ENCODE results near the gene CBX1. TPM values are rescaled to one million over a fixed set of nuclear protein-coding genes. Genes with fewer than 3 reads are reported as not detected.

Gene CBX1
- total RNA-seq, 1 donor from 2014 or later = 69.3 TPM

- DNase-seq (ENCODE audit: low read depth) (no peak), FAIRE-seq (no peak)
- Histone ChIP-seq H3K36me3 (ENCODE audit: insufficient read depth, low read length) (peaks cover 37% of the 10 kb centered on the region), H3K27me3 (ENCODE audit: insufficient read depth, low read length) (no peaks in the 10 kb centered on the region), H3K4me3 (ENCODE audit: insufficient read depth, low read depth, low read length) (no peak overlapping the region), H3K4me2 (ENCODE audit: low read length) (no peak overlapping the region), H2AFZ (ENCODE audit: low read depth, low read length) (no peak overlapping the region), H3K27ac (ENCODE audit: low read depth, low read length) (no peak overlapping the region), H3K4me1 (ENCODE audit: insufficient read depth, low read length) (no peaks in the 10 kb centered on the region), H3K79me2 (ENCODE audit: insufficient read depth, low read length) (no peaks in the 10 kb centered on the region), H4K20me1 (ENCODE audit: insufficient read depth, low read length) (peaks cover 5% of the 10 kb centered on the region), H3K9me3 (ENCODE audit: insufficient read depth, low read depth, low read length) (no peaks in the 10 kb centered on the region), H3K9ac (ENCODE audit: low read length) (no peak overlapping the region)
- TF ChIP-seq CTCF (IDR thresholded peaks at IDR 0.05; ENCODE audit: insufficient read depth, low read depth, low read length) = no peak
- no peak for TF ChIP-seq EZH2 (IDR thresholded peaks at IDR 0.05; ENCODE audit: insufficient read depth, low read length)
- Mint-ChIP-seq H3K9me3 (ENCODE audit: unreplicated experiment) (no peaks in the 10 kb centered on the region), H3K27ac (ENCODE audit: unreplicated experiment) (no peak overlapping the region), H3K27me3 (ENCODE audit: low read depth, unreplicated experiment) (no peaks in the 10 kb centered on the region), H3K4me1 (ENCODE audit: low read depth, unreplicated experiment) (peaks cover 2% of the 10 kb centered on the region), H3K4me3 (ENCODE audit: unreplicated experiment) (no peak overlapping the region), H3K36me3 (ENCODE audit: low read depth, unreplicated experiment) (peaks cover 9% of the 10 kb centered on the region)
Observed at GRCh38 chr17:48121923-48122664, 20.8 kb upstream of the CBX1 start.

DNA sequence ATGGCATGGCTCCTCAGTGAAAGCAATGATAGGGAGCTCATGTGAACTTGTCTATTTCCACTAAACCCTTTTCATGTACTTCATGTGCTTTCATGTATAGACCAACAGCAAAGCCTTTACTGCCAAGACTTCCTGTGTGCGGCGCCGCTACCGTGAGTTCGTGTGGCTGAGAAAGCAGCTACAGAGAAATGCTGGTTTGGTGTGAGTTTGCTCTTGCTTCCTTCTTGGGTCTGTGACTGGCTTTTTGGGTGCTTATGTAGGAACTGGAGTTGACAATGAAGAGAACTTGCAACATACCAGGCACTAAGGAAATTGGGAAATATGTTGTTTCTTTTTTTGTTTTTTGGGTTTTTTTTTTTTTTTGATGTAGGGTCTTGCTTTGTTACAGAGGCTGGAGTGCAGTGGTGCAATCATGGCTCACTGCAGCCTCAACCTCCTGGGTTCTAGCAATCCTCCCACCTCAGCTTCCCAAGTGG lies 12.0 kb upstream of the CBX1 start:
- Histone ChIP-seq H4K20me1 (ENCODE audit: insufficient read depth, low read length) (peaks cover 33% of the 10 kb centered on the region), H3K4me3 (ENCODE audit: insufficient read depth, low read depth, low read length) (no peak overlapping the region), H3K36me3 (ENCODE audit: insufficient read depth, low read length) (peaks cover 6% of the 10 kb centered on the region), H3K9ac (ENCODE audit: low read length) (no peak overlapping the region), H3K9me3 (ENCODE audit: insufficient read depth, low read depth, low read length) (no peaks in the 10 kb centered on the region), H3K27ac (ENCODE audit: low read depth, low read length) (no peak overlapping the region), H2AFZ (ENCODE audit: low read depth, low read length) (no peak overlapping the region), H3K4me2 (ENCODE audit: low read length) (no peak overlapping the region), H3K27me3 (ENCODE audit: insufficient read depth, low read length) (no peaks in the 10 kb centered on the region), H3K79me2 (ENCODE audit: insufficient read depth, low read length) (peaks cover 45% of the 10 kb centered on the region), H3K4me1 (ENCODE audit: insufficient read depth, low read length) (peaks cover 6% of the 10 kb centered on the region)
- Mint-ChIP-seq H3K36me3 (ENCODE audit: low read depth, unreplicated experiment) (peaks cover 5% of the 10 kb centered on the region), H3K4me3 (ENCODE audit: unreplicated experiment) (no peak overlapping the region), H3K4me1 (ENCODE audit: low read depth, unreplicated experiment) (peaks cover 9% of the 10 kb centered on the region), H3K9me3 (ENCODE audit: unreplicated experiment) (no peaks in the 10 kb centered on the region), H3K27me3 (ENCODE audit: low read depth, unreplicated experiment) (no peaks in the 10 kb centered on the region), H3K27ac (ENCODE audit: unreplicated experiment) (no peak overlapping the region)
- no peak for FAIRE-seq
- DNase-seq (ENCODE audit: low read depth) = no peak
- TF ChIP-seq EZH2 (IDR thresholded peaks at IDR 0.05; ENCODE audit: insufficient read depth, low read length) = no peak
- no peak for TF ChIP-seq CTCF (IDR thresholded peaks at IDR 0.05; ENCODE audit: insufficient read depth, low read depth, low read length)

DNA sequence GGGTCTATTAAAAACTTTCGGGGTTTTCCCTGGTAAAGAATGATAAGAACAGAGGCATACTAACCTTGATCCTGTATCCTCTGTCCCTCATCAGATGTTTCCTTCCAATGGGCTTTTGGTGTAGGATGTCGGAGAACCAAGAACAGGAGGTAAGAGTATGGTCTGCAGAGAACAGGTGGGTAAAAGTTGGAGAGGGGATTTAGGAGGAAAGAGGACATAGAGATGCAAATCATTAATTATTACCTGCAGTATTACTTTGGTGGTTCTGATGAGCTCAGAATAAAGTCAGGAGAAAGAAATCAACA lies 10.6 kb upstream of the CBX1 start:
- Histone ChIP-seq H3K27ac (ENCODE audit: low read depth, low read length) (no peak overlapping the region), H2AFZ (ENCODE audit: low read depth, low read length) (no peak overlapping the region), H3K79me2 (ENCODE audit: insufficient read depth, low read length) (peaks cover 52% of the 10 kb centered on the region), H3K4me1 (ENCODE audit: insufficient read depth, low read length) (peaks cover 8% of the 10 kb centered on the region), H3K27me3 (ENCODE audit: insufficient read depth, low read length) (no peaks in the 10 kb centered on the region), H3K9me3 (ENCODE audit: insufficient read depth, low read depth, low read length) (no peaks in the 10 kb centered on the region), H3K4me3 (ENCODE audit: insufficient read depth, low read depth, low read length) (no peak overlapping the region), H3K9ac (ENCODE audit: low read length) (no peak overlapping the region), H3K4me2 (ENCODE audit: low read length) (no peak overlapping the region), H4K20me1 (ENCODE audit: insufficient read depth, low read length) (peaks cover 33% of the 10 kb centered on the region), H3K36me3 (ENCODE audit: insufficient read depth, low read length) (no peaks in the 10 kb centered on the region)
- DNase-seq (ENCODE audit: low read depth) = no peak
- no peak for FAIRE-seq
- TF ChIP-seq EZH2 (IDR thresholded peaks at IDR 0.05; ENCODE audit: insufficient read depth, low read length) (no peak), CTCF (IDR thresholded peaks at IDR 0.05; ENCODE audit: insufficient read depth, low read depth, low read length) (no peak)
- Mint-ChIP-seq H3K27me3 (ENCODE audit: low read depth, unreplicated experiment) (no peaks in the 10 kb centered on the region), H3K9me3 (ENCODE audit: unreplicated experiment) (no peaks in the 10 kb centered on the region), H3K36me3 (ENCODE audit: low read depth, unreplicated experiment) (peaks cover 5% of the 10 kb centered on the region), H3K4me3 (ENCODE audit: unreplicated experiment) (no peak overlapping the region), H3K27ac (ENCODE audit: unreplicated experiment) (no peak overlapping the region), H3K4me1 (ENCODE audit: low read depth, unreplicated experiment) (peaks cover 9% of the 10 kb centered on the region)
